ENCODE results near the gene ROBO2. TPM values are rescaled to one million over a fixed set of nuclear protein-coding genes. Genes with fewer than 3 reads are reported as not detected.
"Not testable (repeated sequence)": the region's sequence is repeated elsewhere in the genome, so short reads cannot be mapped to it uniquely, and the experiment has no call there.

Gene ROBO2
- total RNA-seq, 4 donors from 2014 or later: 0.20 to 0.41 (median 0.32) TPM; not detected in 1

- 59 to 66% methylated on average over 3 of the region's 3 CpGs for WGBS, 2 donors (ENCODE audit: low coverage in 1 of 2)
- intact Hi-C loops (cut with DNase I; ENCODE audit: low total_unique reads): no loop called here
These were observed 367.5 kb downstream of the ROBO2 start for GRCh38 chr3:77407441-77407840.

GRCh38 chr3:77410334-77410733 lies 370.4 kb downstream of the ROBO2 start:
- intact Hi-C loops (cut with DNase I; ENCODE audit: low total_unique reads); H3K4me3 ChIP-seq; DNase-seq; H3K9me3 ChIP-seq; H3K4me1 ChIP-seq; H3K27me3 ChIP-seq; H3K27ac ChIP-seq; in situ Hi-C loops (cut with MboI; ENCODE audit: low pct_ligation_motif_present in 1 of 4, low pct_unique_long_range_greater_than_20kb in 1 of 4, low sequenced_read_pairs in 3 of 4); H3K36me3 ChIP-seq: not testable (repeated sequence)
- 38 to 57% methylated on average over 1 of the region's 1 CpG for WGBS, 2 donors (ENCODE audit: low coverage in 1 of 2)

More at GRCh38 chr3:77407441-77407840, 367.5 kb downstream of the ROBO2 start:
- TF ChIP-seq EP300 (IDR thresholded peaks at IDR 0.05; ENCODE audit: low read depth): no peak
- no peak for TF ChIP-seq POLR2A (IDR thresholded peaks at IDR 0.05)
- TF ChIP-seq CTCF (IDR thresholded peaks at IDR 0.05): no peak
- no peak for TF ChIP-seq POLR2AphosphoS5 (IDR thresholded peaks at IDR 0.05)
- H3K4me1 ChIP-seq: no peaks in the 10 kb centered on the region
- H3K27ac ChIP-seq: no peak overlapping the region
- DNase-seq: no peak
- H3K9me3 ChIP-seq: no peaks in the 10 kb centered on the region
- no peak overlapping the region for H3K4me3 ChIP-seq
- in situ Hi-C loops (cut with MboI; ENCODE audit: low pct_ligation_motif_present in 1 of 4, low pct_unique_long_range_greater_than_20kb in 1 of 4, low sequenced_read_pairs in 3 of 4): no loop called here
- no peaks in the 10 kb centered on the region for H3K27me3 ChIP-seq
- H3K36me3 ChIP-seq: no peaks in the 10 kb centered on the region

GRCh38 chr3:77411334-77411733 lies 371.4 kb downstream of the ROBO2 start:
- H3K9me3 ChIP-seq: no peaks in the 10 kb centered on the region
- 40 to 59% methylated on average over 2 of the region's 2 CpGs for WGBS, 2 donors (ENCODE audit: low coverage in 1 of 2)
- H3K4me1 ChIP-seq: no peaks in the 10 kb centered on the region
- no peak overlapping the region for H3K27ac ChIP-seq
- H3K27me3 ChIP-seq: no peaks in the 10 kb centered on the region
- DNase-seq: no peak
- in situ Hi-C loops (cut with MboI; ENCODE audit: low pct_ligation_motif_present in 1 of 4, low pct_unique_long_range_greater_than_20kb in 1 of 4, low sequenced_read_pairs in 3 of 4) (no loop called here), intact Hi-C loops (cut with DNase I; ENCODE audit: low total_unique reads) (no loop called here)
- no peaks in the 10 kb centered on the region for H3K36me3 ChIP-seq
- TF ChIP-seq CTCF (IDR thresholded peaks at IDR 0.05) (no peak), POLR2A (IDR thresholded peaks at IDR 0.05) (no peak), POLR2AphosphoS5 (IDR thresholded peaks at IDR 0.05) (no peak), EP300 (IDR thresholded peaks at IDR 0.05; ENCODE audit: low read depth) (no peak)
- no peak overlapping the region for H3K4me3 ChIP-seq

GRCh38 chr3:77412021-77412438 lies 372.1 kb downstream of the ROBO2 start:
- H3K9me3 ChIP-seq: no peaks in the 10 kb centered on the region
- no peak for DNase-seq
- TF ChIP-seq POLR2AphosphoS5 (IDR thresholded peaks at IDR 0.05) (no peak), EP300 (IDR thresholded peaks at IDR 0.05; ENCODE audit: low read depth) (no peak), CTCF (IDR thresholded peaks at IDR 0.05) (no peak), POLR2A (IDR thresholded peaks at IDR 0.05) (no peak)
- WGBS, 2 donors (ENCODE audit: low coverage in 1 of 2): 77% methylated on average over 4 of the region's 4 CpGs; no CpG with 5 or more reads in 1 of the 2 donors
- H3K27ac ChIP-seq: no peak overlapping the region
- intact Hi-C loops (cut with DNase I; ENCODE audit: low total_unique reads): no loop called here
- no peak overlapping the region for H3K4me3 ChIP-seq
- in situ Hi-C loops (cut with MboI; ENCODE audit: low pct_ligation_motif_present in 1 of 4, low pct_unique_long_range_greater_than_20kb in 1 of 4, low sequenced_read_pairs in 3 of 4): no loop called here
- H3K27me3 ChIP-seq: no peaks in the 10 kb centered on the region
- H3K36me3 ChIP-seq: no peaks in the 10 kb centered on the region
- no peaks in the 10 kb centered on the region for H3K4me1 ChIP-seq

- in situ Hi-C loops (cut with MboI; ENCODE audit: low pct_ligation_motif_present in 1 of 4, low pct_unique_long_range_greater_than_20kb in 1 of 4, low sequenced_read_pairs in 3 of 4): no loop called here
- TF ChIP-seq EP300 (IDR thresholded peaks at IDR 0.05; ENCODE audit: low read depth) (no peak), POLR2A (IDR thresholded peaks at IDR 0.05) (no peak), POLR2AphosphoS5 (IDR thresholded peaks at IDR 0.05) (no peak), CTCF (IDR thresholded peaks at IDR 0.05) (no peak)
- Histone ChIP-seq H3K4me3 (no peak overlapping the region), H3K27ac (no peak overlapping the region), H3K9me3 (no peaks in the 10 kb centered on the region), H3K4me1 (no peaks in the 10 kb centered on the region), H3K36me3 (no peaks in the 10 kb centered on the region), H3K27me3 (no peaks in the 10 kb centered on the region)
- WGBS, 2 donors (ENCODE audit: low coverage in 1 of 2): 79 to 88% methylated on average over 2 of the region's 2 CpGs
- DNase-seq: no peak
- intact Hi-C loops (cut with DNase I; ENCODE audit: low total_unique reads): no loop called here
These were observed 372.7 kb downstream of the ROBO2 start for GRCh38 chr3:77412584-77412983.
